Testis (tissue), 2 donors: Measurements from ENCODE around the gene RMND5A.

ENCODE experiments used
- POLR2A ChIP-seq: fragments of 450-650 bp; IDR thresholded peaks from one replicate; pipeline ENCODE4 v1.6.1; 2017; ENCODE audit warnings: antibody characterized with exemption, mild to moderate bottlenecking, moderate library complexity
- TF ChIP-seq, protein P1 (sequence below), 3 experiments: fragments of 450-650 bp in 2 of 3; fragments of 200-600 bp in 1 of 3; sonication (generic) in 1 of 3; IDR thresholded peaks; one replicate each; pipeline ENCODE4 v1.5.1; 2016 to 2019; ENCODE audit warnings: antibody characterized with exemption in 3 of 3, mild to moderate bottlenecking in 2 of 3, moderate library complexity in 1 of 3

DNA sequence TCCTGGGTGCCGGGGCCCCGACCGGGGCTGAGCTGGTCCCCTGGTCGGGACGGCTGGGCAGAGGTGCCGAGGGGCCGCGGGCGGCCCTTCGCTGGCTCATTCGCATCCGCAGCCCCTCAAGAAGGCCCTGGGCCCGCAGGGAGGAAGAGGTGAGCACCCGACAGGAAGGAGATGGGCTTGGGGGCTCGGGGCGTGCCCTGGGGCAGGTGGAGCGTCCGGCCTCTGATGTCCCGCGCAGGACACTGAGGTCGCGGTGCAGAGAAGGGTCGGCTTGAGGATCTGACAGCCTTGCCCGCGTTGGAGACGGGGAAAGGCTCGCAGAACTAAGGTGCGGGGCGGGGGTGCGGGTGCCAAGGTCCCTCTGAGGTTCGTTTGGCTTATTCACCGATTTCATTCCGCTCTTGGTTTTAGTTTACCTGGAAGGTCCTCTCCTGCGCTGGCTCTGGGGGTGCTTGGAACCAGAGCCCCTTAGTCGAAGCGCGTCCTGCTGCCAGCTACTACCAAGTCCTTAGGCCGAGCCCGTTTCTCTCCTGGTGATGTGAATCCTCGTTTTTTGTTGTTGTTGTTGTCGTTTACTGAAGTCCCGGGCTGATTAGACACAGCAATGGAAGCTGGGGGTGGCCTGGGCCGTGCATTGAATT lies 89.5 kb downstream of the RMND5A start:
- TF ChIP-seq, protein P1, sequence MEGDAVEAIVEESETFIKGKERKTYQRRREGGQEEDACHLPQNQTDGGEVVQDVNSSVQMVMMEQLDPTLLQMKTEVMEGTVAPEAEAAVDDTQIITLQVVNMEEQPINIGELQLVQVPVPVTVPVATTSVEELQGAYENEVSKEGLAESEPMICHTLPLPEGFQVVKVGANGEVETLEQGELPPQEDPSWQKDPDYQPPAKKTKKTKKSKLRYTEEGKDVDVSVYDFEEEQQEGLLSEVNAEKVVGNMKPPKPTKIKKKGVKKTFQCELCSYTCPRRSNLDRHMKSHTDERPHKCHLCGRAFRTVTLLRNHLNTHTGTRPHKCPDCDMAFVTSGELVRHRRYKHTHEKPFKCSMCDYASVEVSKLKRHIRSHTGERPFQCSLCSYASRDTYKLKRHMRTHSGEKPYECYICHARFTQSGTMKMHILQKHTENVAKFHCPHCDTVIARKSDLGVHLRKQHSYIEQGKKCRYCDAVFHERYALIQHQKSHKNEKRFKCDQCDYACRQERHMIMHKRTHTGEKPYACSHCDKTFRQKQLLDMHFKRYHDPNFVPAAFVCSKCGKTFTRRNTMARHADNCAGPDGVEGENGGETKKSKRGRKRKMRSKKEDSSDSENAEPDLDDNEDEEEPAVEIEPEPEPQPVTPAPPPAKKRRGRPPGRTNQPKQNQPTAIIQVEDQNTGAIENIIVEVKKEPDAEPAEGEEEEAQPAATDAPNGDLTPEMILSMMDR (IDR thresholded peaks at IDR 0.05) = no peak
- no peak for TF ChIP-seq POLR2A
